Suprapubic skin (tissue), 4 donors: ENCODE results near the gene TBC1D16.

Experiments
- EP300 ChIP-seq: sonication (generic); formaldehyde crosslinking; IDR thresholded peaks from one replicate; pipeline ENCODE4 v1.6.1; 2017; ENCODE audit warnings: antibody characterized with exemption
- POLR2A ChIP-seq, 2 donors: fragments of 450-650 bp; IDR thresholded peaks; one replicate each; pipeline ENCODE4 v1.6.1; 2017; ENCODE audit warnings: antibody characterized with exemption in 2 of 2, mild to moderate bottlenecking in 2 of 2, moderate library complexity in 2 of 2
- POLR2AphosphoS5 ChIP-seq, 3 donors: sonication (generic); formaldehyde crosslinking; IDR thresholded peaks; one replicate each; pipeline ENCODE4 v1.6.1; 2017; ENCODE audit warnings: antibody characterized with exemption in 3 of 3
- TF ChIP-seq, protein P1 (sequence below), 2 donors: fragments of 200-600 bp in 1 of 2; fragments of 450-650 bp in 1 of 2; sonication (generic) in 1 of 2; IDR thresholded peaks; one replicate each; pipeline ENCODE4 v1.5.1; 2016 to 2019; ENCODE audit warnings: antibody characterized with exemption in 2 of 2, mild to moderate bottlenecking in 1 of 2, moderate library complexity in 1 of 2

DNA sequence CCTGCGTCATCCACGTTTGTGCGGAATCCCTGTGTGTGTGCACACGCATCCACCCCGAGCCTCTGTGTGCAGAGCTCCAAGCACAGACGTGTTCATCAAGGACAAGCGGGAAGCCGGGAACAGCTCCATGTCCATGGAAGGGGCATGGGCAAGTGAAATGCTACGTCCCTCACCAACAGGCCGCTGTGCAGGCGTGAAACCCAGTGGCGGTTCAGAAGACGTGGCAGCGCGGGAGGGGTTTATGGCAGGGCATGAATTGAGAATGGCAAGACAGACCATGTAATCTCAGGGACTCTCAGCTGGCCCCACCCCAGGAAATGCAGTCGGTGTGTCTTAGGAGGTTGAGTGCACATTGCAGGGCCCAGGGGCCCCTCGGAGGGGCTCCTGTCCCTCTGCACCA, 52.7 kb downstream of the TBC1D16 start:
- TF ChIP-seq, protein P1, sequence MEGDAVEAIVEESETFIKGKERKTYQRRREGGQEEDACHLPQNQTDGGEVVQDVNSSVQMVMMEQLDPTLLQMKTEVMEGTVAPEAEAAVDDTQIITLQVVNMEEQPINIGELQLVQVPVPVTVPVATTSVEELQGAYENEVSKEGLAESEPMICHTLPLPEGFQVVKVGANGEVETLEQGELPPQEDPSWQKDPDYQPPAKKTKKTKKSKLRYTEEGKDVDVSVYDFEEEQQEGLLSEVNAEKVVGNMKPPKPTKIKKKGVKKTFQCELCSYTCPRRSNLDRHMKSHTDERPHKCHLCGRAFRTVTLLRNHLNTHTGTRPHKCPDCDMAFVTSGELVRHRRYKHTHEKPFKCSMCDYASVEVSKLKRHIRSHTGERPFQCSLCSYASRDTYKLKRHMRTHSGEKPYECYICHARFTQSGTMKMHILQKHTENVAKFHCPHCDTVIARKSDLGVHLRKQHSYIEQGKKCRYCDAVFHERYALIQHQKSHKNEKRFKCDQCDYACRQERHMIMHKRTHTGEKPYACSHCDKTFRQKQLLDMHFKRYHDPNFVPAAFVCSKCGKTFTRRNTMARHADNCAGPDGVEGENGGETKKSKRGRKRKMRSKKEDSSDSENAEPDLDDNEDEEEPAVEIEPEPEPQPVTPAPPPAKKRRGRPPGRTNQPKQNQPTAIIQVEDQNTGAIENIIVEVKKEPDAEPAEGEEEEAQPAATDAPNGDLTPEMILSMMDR (IDR thresholded peaks at IDR 0.05) = no peak
- TF ChIP-seq POLR2A (IDR thresholded peaks at IDR 0.05) (no peak), EP300 (no peak), POLR2AphosphoS5 (IDR thresholded peaks at IDR 0.05) (no peak)
